Muscle of back (tissue), 11 donors: ENCODE measurements around the gene SLC25A29. TPM values are rescaled to one million over a fixed set of nuclear protein-coding genes. Genes with fewer than 3 reads are reported as not detected.
A peak's percentile ranks its signal among the peaks of the same experiment; 100 is the strongest.

ENCODE experiments used
- DNase-seq, 3 donors: peaks; one replicate each; pipeline versions ENCODE4 v3.0.0 to v3.0.0-alpha.2; 2013
- polyA plus RNA-seq, 10 donors: library from polyadenylated mRNA; unstranded; fragments of 120-200 nt; gene quantifications; one replicate each; pipeline ENCODE4 v1.2.1, GENCODE V29; 2013; ENCODE audit not compliant: insufficient read length in 10 of 10

The SLC25A29 gene
- polyA plus RNA-seq, 10 donors, result 20.7 to 51.5 (median 25.0) TPM

- no peak for DNase-seq
These were observed 23.4 kb downstream of the SLC25A29 start for GRCh38 chr14:100282766-100283419.

GRCh38 chr14:100282083-100282350, 24.2 kb downstream of the SLC25A29 start:
- no peak for DNase-seq

- DNase-seq, result no peak
These were observed 24.8 kb downstream of the SLC25A29 start for GRCh38 chr14:100281286-100282082.

GRCh38 chr14:100279563-100279962, 26.7 kb downstream of the SLC25A29 start:
- DNase-seq, result no peak

- no peak for DNase-seq
These were observed 27.1 kb downstream of the SLC25A29 start for GRCh38 chr14:100279133-100279532.

- DNase-seq, result no peak
These were observed 27.5 kb downstream of the SLC25A29 start for GRCh38 chr14:100278702-100279101.

GRCh38 chr14:100275214-100275613, 31.0 kb downstream of the SLC25A29 start:
- DNase-seq, result no peak

GRCh38 chr14:100274250-100274649, 32.0 kb downstream of the SLC25A29 start:
- DNase-seq, result no peak

- DNase-seq, result no peak
These were observed 34.9 kb downstream of the SLC25A29 start for GRCh38 chr14:100271247-100271939.

- DNase-seq, result no peak
These were observed 37.5 kb downstream of the SLC25A29 start for GRCh38 chr14:100268591-100269207.

- DNase-seq, result no peak
These were observed 38.3 kb downstream of the SLC25A29 start for GRCh38 chr14:100267990-100268389.

- no peak for DNase-seq
These were observed 43.1 kb downstream of the SLC25A29 start for GRCh38 chr14:100263141-100263540.

- DNase-seq, result no peak
These were observed 43.7 kb downstream of the SLC25A29 start for GRCh38 chr14:100262545-100262944.

GRCh38 chr14:100261621-100262020, 44.6 kb downstream of the SLC25A29 start:
- DNase-seq, result no peak

GRCh38 chr14:100256339-100256895, 49.8 kb downstream of the SLC25A29 start:
- no peak for DNase-seq

GRCh38 chr14:100252684-100253083, 53.6 kb downstream of the SLC25A29 start:
- no peak for DNase-seq

GRCh38 chr14:100250732-100251465, 55.3 kb downstream of the SLC25A29 start:
- DNase-seq, result no peak

- DNase-seq, result peak in 2 of 3 donors; percentile 27 to 47
These were observed 59.3 kb downstream of the SLC25A29 start for GRCh38 chr14:100246809-100247428.

GRCh38 chr14:100243020-100243419, 63.2 kb downstream of the SLC25A29 start:
- DNase-seq, result no peak

GRCh38 chr14:100241279-100241678, 65.0 kb downstream of the SLC25A29 start:
- no peak for DNase-seq
